ENCODE results near the gene SSNA1.

Gene SSNA1, protein sequence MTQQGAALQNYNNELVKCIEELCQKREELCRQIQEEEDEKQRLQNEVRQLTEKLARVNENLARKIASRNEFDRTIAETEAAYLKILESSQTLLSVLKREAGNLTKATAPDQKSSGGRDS

DNA sequence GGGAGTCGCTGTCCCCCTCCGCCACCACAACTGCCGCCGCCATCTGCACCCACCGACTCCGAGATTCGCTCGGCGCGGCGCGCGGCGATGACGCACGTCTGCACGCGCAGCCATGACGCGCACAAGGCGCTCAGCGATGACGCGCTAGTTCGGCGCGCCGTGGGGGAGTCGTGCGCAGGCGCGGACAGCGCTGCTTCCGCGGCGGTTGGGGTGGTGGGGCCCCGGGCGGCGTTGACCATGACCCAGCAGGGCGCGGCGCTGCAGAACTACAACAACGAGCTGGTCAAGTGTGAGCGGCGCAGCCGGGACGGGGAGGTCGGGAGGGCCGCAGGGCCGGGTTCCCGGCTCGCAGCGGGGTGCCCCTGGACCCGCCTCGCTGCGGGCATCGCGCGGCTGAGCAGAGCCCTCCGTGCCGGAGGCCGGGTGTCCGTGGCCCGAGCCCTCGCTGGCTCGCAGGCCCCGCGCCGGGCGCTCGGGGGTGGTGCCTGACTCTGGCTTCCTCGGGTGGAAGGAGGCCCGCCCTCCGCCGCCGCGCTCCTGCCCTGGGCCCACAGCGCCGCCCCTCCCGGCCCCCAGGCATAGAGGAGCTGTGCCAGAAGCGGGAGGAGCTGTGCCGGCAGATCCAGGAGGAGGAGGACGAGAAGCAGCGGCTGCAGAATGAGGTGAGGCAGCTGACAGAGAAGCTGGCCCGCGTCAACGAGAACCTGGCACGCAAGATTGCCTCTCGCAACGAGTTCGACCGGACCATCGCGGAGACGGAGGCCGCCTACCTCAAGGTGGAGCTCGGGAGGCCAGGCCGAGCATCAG lies at the start of gene SSNA1, which contains the start of gene ANAPC2:
SSNA1 (plus strand) TSS at position 187 of the 807 bp plus-strand sequence; CDS start at position 238, 51 bp downstream.
ANAPC2 (minus strand) TSS at position 71 of the 807 bp plus-strand sequence; CDS start at position 43, 28 bp downstream.
- Mint-ChIP-seq H3K9me3 (no peaks in the 10 kb centered on the region), H3K27me3 (no peaks in the 10 kb centered on the region), H3K36me3 (ENCODE audit: insufficient read depth) (peaks cover 20% of the 10 kb centered on the region), H3K4me3 (peak within 1 kb of the TSS; percentile 93), H3K4me1 (peaks cover 27% of the 10 kb centered on the region), H3K27ac (ENCODE audit: low read depth) (peak within 1 kb of the TSS; percentile 93)
- DNase-seq (ENCODE audit: low spot score in 2 of 2) (peak; percentile 89), ATAC-seq (replicated peaks; ENCODE audit: extremely low read depth, poor library complexity, severe bottlenecking) (peak; percentile 82)

DNA sequence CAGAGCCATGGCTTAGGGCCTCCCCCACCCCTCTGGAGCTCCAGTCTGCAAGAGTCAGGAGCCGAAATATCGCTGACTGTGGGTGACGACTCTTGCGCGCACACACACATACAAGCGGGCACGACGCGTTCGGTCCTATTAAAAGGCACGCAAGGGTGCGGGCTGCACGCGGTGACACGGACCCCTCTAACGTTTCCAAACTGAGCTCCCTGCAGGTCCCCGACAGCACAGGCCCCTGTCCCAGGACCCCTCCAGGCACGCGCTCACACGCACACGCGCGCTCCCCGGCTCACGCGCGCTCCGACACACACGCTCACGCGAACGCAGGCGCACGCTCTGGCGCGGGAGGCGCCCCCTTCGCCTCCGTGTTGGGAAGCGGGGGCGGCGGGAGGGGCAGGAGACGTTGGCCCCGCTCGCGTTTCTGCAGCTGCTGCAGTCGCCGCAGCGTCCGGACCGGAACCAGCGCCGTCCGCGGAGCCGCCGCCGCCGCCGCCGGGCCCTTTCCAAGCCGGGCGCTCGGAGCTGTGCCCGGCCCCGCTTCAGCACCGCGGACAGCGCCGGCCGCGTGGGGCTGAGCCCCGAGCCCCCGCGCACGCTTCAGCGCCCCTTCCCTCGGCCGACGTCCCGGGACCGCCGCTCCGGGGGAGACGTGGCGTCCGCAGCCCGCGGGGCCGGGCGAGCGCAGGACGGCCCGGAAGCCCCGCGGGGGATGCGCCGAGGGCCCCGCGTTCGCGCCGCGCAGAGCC lies 49.6 kb upstream of the SSNA1 start, which contains the start of gene GRIN1:
GRIN1 (plus strand) TSS at position 433 of the 746 bp plus-strand sequence. CDS start 333 bp downstream, outside the sequence.
- Mint-ChIP-seq H3K36me3 (ENCODE audit: insufficient read depth) (peaks cover 16% of the 10 kb centered on the region), H3K4me3 (no peak within 1 kb of the TSS), H3K9me3 (no peaks in the 10 kb centered on the region), H3K4me1 (no peaks in the 10 kb centered on the region), H3K27ac (ENCODE audit: low read depth) (no peak within 1 kb of the TSS), H3K27me3 (peaks cover 78% of the 10 kb centered on the region)
- peak; percentile 24 for ATAC-seq (replicated peaks; ENCODE audit: extremely low read depth, poor library complexity, severe bottlenecking)
- DNase-seq (ENCODE audit: low spot score in 2 of 2), result no peak

DNA sequence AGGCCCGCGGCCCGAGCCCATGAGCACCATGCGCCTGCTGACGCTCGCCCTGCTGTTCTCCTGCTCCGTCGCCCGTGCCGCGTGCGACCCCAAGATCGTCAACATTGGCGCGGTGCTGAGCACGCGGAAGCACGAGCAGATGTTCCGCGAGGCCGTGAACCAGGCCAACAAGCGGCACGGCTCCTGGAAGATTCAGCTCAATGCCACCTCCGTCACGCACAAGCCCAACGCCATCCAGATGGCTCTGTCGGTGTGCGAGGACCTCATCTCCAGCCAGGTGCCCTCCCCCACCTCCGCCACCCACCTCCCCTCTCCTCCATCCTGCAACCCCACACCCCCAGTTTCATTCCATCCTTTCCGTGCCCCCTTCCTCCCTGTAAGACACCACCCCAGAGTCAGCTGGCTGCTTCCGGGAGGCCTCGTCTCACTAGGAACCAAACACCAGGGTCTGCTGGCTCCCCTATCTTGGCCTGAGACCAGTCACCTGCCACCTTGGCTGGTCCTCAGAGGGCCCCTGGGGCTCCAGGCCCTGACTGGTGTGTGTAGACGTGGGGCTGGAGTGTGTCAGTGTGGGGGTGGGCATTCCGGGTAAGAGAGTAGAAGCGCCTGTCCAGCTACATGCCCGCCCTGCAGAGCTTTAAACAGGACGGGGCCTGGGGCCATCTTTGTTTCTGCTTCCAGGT lies 48.9 kb upstream of the SSNA1 start:
- H3K27ac Mint-ChIP-seq (ENCODE audit: low read depth), result no peak overlapping the region
- no peak for DNase-seq (ENCODE audit: low spot score in 2 of 2)
- no peaks in the 10 kb centered on the region for H3K4me1 Mint-ChIP-seq
- no peak overlapping the region for H3K4me3 Mint-ChIP-seq
- H3K9me3 Mint-ChIP-seq, result no peaks in the 10 kb centered on the region
- peaks cover 16% of the 10 kb centered on the region for H3K36me3 Mint-ChIP-seq (ENCODE audit: insufficient read depth)
- H3K27me3 Mint-ChIP-seq, result peaks cover 81% of the 10 kb centered on the region
- no peak for ATAC-seq (replicated peaks; ENCODE audit: extremely low read depth, poor library complexity, severe bottlenecking)

DNA sequence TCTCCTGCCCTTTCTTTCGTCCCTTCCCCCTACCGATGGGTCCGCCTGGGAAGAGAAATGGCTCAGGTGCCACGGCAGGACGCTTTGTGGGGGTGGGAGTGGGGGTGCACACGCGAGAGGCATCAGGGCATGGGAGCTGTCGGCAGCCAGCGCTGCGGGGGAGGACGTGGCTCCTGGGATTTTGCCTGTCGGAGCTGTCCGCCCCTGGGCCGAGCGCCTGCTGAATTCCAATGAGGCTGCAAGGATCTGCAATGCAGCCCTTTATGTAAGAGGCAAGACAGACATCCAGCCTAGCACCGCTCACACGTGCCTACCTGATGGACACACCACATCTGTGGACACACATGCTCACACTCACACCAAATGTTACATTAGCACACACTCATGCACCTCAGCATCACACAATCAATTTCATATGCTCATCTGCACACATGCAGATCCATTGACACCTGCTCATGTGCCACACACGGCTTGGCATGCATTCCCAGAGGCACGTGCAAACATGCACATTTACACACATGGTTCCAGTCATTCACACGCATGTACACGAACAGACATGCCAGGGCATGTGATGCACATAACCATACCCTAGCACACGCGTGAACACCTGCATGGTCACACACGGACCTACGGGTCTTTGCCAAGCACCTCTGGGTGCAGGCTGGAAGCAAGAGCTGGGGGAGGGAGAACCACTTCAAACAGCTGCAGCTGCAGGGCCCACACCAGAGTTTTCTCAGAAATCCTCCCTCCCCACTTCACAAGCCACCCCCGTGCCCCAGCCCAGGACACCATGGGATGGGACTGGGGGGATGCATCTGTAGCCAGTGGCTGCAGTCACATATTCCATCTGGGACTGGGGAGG lies 48.1 kb upstream of the SSNA1 start:
- no peak overlapping the region for H3K4me3 Mint-ChIP-seq
- ATAC-seq (replicated peaks; ENCODE audit: extremely low read depth, poor library complexity, severe bottlenecking) (no peak), DNase-seq (ENCODE audit: low spot score in 2 of 2) (no peak)
- H3K27ac Mint-ChIP-seq (ENCODE audit: low read depth), result no peak overlapping the region
- peaks cover 74% of the 10 kb centered on the region for H3K27me3 Mint-ChIP-seq
- H3K36me3 Mint-ChIP-seq (ENCODE audit: insufficient read depth), result peaks cover 16% of the 10 kb centered on the region
- no peaks in the 10 kb centered on the region for H3K9me3 Mint-ChIP-seq
- no peaks in the 10 kb centered on the region for H3K4me1 Mint-ChIP-seq

DNA sequence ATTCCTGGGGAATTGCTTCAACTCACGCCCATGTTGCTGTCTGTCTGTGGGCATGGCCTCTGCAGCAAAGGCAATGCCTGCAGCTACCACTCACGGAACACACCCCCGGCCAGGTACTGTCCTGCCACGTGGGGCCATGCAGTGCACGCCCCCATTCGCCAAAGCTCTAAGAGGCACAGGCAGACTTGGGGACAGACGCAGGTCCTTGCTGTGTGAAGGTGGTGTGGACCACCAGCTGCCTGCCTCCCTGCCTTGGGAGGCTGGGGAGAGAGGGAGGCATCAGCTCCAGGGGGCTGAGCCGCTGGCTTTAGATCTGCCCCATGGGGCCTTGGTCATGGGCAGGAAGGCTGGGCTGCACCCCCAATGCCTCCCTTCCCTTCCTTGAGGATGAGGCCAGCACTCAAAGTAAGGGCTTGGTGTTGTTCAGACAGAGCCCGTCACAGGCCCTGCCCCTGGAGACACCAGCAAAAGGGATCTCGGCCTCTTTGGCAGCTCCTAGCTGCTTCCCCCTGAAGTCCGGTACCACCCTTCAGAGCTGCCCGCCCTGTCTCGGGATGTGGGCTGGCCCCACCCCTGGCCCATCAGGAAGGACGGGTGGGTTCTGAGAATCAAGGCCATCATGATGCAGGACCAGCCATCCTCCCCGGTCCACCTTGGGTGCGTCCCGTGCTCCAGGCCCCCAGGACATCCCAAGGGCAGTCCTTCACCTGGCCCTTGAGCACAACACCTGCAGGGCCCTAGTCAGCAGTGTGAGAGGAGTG lies 47.2 kb upstream of the SSNA1 start:
- DNase-seq (ENCODE audit: low spot score in 2 of 2) (no peak), ATAC-seq (replicated peaks; ENCODE audit: extremely low read depth, poor library complexity, severe bottlenecking) (no peak)
- H3K27ac Mint-ChIP-seq (ENCODE audit: low read depth), result no peak overlapping the region
- no peaks in the 10 kb centered on the region for H3K4me1 Mint-ChIP-seq
- H3K9me3 Mint-ChIP-seq, result no peaks in the 10 kb centered on the region
- peaks cover 65% of the 10 kb centered on the region for H3K27me3 Mint-ChIP-seq
- H3K4me3 Mint-ChIP-seq, result no peak overlapping the region
- peaks cover 16% of the 10 kb centered on the region for H3K36me3 Mint-ChIP-seq (ENCODE audit: insufficient read depth)

DNA sequence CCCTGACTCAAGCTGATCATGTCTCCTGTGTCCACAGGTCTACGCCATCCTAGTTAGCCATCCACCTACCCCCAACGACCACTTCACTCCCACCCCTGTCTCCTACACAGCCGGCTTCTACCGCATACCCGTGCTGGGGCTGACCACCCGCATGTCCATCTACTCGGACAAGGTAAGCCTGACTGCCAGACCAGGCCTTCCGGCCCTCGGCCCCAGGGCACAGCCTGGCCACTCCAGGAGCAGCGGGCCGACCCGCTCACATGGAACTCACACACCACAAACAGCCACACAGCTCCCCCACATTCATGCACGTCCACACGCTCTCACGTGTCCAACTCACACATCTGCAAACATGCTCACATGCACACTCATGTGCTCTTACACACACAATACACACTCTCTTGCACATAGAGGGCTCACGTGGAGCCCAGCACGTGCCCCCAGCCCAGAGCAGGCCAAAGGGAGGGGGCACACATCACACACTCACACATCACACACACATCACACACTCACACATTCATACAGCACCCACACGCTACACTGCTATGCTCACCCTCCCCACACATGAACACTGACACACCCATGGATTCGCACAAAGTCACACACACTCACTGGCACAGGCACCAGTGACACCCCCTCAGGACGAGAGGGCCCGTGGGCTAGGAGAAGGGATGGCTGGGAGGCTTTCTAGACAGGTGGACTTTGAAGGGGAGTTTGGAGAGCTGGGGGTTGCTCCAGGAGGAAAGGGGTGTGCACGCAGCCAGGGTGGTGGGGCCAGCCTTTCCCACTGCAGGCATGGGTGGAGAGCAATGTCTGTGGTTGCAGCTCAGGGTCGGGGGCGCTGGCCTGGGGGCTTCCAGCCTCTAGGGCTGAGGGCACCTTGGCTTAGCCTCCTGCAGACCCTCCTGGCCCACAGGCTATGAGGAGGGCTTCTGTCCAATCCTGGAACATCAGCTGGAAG lies 46.2 kb upstream of the SSNA1 start:
- Mint-ChIP-seq H3K4me1 (peaks cover 4% of the 10 kb centered on the region), H3K9me3 (no peaks in the 10 kb centered on the region), H3K27me3 (peaks cover 65% of the 10 kb centered on the region), H3K36me3 (ENCODE audit: insufficient read depth) (peaks cover 19% of the 10 kb centered on the region), H3K4me3 (no peak overlapping the region), H3K27ac (ENCODE audit: low read depth) (no peak overlapping the region)
- DNase-seq (ENCODE audit: low spot score in 2 of 2), result no peak
- no peak for ATAC-seq (replicated peaks; ENCODE audit: extremely low read depth, poor library complexity, severe bottlenecking)

DNA sequence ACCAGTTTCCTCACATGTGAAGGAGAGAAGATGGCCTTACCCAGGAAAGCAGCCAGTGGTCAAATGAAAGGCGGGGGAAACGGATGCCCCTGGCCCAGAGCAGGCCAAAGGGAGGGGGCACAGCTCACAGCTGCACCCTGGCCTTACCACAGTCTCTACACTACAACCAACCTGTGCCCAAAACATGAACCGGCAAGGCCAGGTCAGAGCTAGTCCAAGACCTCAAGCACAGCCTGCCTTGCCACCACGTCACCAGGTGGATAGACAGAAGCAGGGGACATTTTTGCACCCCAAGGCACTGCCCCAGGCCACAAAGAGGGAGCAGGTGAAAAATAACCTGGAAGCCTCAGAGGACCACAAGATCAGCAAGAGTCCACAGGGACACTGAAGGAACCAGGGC lies 45.0 kb upstream of the SSNA1 start:
- Mint-ChIP-seq H3K4me3 (no peak overlapping the region), H3K36me3 (ENCODE audit: insufficient read depth) (peaks cover 14% of the 10 kb centered on the region), H3K27me3 (peaks cover 57% of the 10 kb centered on the region), H3K27ac (ENCODE audit: low read depth) (no peak overlapping the region), H3K9me3 (no peaks in the 10 kb centered on the region), H3K4me1 (peaks cover 5% of the 10 kb centered on the region)
- ATAC-seq (replicated peaks; ENCODE audit: extremely low read depth, poor library complexity, severe bottlenecking) (no peak), DNase-seq (ENCODE audit: low spot score in 2 of 2) (no peak)

DNA sequence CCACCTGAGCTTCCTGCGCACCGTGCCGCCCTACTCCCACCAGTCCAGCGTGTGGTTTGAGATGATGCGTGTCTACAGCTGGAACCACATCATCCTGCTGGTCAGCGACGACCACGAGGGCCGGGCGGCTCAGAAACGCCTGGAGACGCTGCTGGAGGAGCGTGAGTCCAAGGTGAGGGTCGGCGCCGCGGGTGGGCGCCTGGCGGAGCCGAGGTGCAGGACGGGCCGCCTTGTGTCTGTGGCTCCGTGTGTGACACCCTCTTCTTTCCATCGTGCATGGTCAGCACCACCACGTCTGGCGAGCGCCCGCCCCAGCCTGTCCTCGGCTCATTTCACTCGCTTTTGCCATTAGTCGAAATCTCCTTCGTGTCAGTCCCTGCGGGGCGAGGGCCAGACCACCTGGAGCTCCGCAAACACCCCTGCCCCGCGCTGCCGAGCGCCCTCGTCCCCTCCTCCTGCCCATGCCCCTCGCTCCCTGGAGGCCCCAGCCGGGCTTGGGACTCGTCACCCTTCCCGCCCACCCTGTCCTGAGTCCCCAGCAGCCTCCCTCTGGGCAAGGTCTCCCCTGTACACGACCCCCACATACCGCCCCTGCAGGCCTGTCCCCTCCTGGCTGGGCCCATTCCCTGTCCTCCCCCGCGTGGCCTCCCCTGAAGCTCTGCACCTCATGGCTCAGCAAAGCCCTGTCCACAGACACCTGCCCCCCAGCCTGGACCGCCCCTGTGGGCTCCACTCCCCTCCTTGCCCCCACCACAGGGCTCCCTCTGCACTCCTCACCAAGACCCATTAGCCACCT lies 42.5 kb upstream of the SSNA1 start:
- DNase-seq (ENCODE audit: low spot score in 2 of 2) (no peak), ATAC-seq (replicated peaks; ENCODE audit: extremely low read depth, poor library complexity, severe bottlenecking) (no peak)
- H3K4me3 Mint-ChIP-seq, result no peak overlapping the region
- H3K27me3 Mint-ChIP-seq, result peaks cover 40% of the 10 kb centered on the region
- H3K4me1 Mint-ChIP-seq, result peaks cover 5% of the 10 kb centered on the region
- no peaks in the 10 kb centered on the region for H3K9me3 Mint-ChIP-seq
- peaks cover 8% of the 10 kb centered on the region for H3K36me3 Mint-ChIP-seq (ENCODE audit: insufficient read depth)
- H3K27ac Mint-ChIP-seq (ENCODE audit: low read depth), result no peak overlapping the region

DNA sequence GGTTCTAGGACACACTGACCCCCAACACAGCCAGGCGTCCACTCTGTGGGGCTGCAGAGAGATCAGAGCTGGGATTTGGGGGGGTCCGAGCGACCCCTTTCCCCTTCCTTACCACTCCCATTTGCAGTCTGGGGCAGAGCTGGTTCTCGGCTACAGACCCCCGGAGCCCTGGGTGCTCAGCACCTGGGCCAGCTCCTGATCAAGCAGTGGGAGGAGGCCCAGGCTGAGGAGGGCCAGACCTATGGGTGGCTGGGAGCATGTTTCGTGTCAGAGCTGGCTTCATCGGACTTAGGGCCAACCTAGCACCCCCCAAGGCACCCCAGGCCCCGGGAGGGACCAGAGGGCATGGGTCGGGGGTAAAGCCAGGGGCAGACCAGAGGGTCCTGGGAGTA lies 42.0 kb upstream of the SSNA1 start:
- Mint-ChIP-seq H3K4me1 (peaks cover 5% of the 10 kb centered on the region), H3K4me3 (no peak overlapping the region)
- ATAC-seq (replicated peaks; ENCODE audit: extremely low read depth, poor library complexity, severe bottlenecking), result no peak

More for the DNA sequence above, 42.0 kb upstream of the SSNA1 start:
- Mint-ChIP-seq H3K9me3 (no peaks in the 10 kb centered on the region), H3K36me3 (ENCODE audit: insufficient read depth) (peaks cover 8% of the 10 kb centered on the region), H3K27me3 (peaks cover 38% of the 10 kb centered on the region), H3K27ac (ENCODE audit: low read depth) (no peak overlapping the region)
- no peak for DNase-seq (ENCODE audit: low spot score in 2 of 2)

All from central memory CD8-positive, alpha-beta T cell (primary cell).